AG04450 (cell line): Measurements from ENCODE around the gene FBXW7. TPM values are rescaled to one million over a fixed set of nuclear protein-coding genes. Genes with fewer than 3 reads are reported as not detected.

Experiments used
- CTCF ChIA-PET: fragments of 300-600, 350-600 bp; formaldehyde crosslinking; extraction: SDS; loops from one replicate; lab custom pipeline; 2022; ENCODE audit warnings: antibody characterized with exemption, inconsistent platforms; lab: Charles Lee
- POLR2A ChIA-PET: fragments of 350-600 bp; formaldehyde crosslinking; extraction: SDS; loops from one replicate; lab custom pipeline; 2021; ENCODE audit warnings: antibody characterized with exemption, inconsistent platforms; lab: Yijun Ruan, JAX
- DNase-seq: peaks from one replicate; pipeline ENCODE4 v3.0.0-alpha.2; 2011; ENCODE audit warnings: low read depth, low spot score
- H3K27ac ChIP-seq: one replicate; pipeline ENCODE4 v1.5.1; 2012; ENCODE audit warnings: low read depth, low read length, control low read depth
- H3K27me3 ChIP-seq: one replicate; pipeline ENCODE4 v1.6.0; 2012; ENCODE audit warnings: low read length; ENCODE audit not compliant: control insufficient read depth, insufficient read depth
- H3K4me3 ChIP-seq: 2 replicates; pipeline ENCODE4 v1.5.1; 2011; ENCODE audit warnings: mild to moderate bottlenecking, low read depth, low read length, control low read depth
- H3K9me3 ChIP-seq: 2 replicates; pipeline ENCODE4 v1.5.1; 2012; ENCODE audit warnings: low read length; ENCODE audit not compliant: control insufficient read depth, insufficient read depth
- polyA plus RNA-seq: library from polyadenylated mRNA; depleted of rRNA; stranded (reverse); fragments of >200 nt; gene quantifications from 2 replicates; pipeline ENCODE4 v1.2.3, GENCODE V29; 2011
- TF ChIP-seq, protein P1 (sequence below): IDR thresholded peaks from 2 replicates; pipeline ENCODE4 v1.5.1; 2011; ENCODE audit warnings: low read depth, low read length, control low read depth, inconsistent platforms

FBXW7 gene
- polyA plus RNA-seq, 1 experiment = 16.3 TPM

DNA sequence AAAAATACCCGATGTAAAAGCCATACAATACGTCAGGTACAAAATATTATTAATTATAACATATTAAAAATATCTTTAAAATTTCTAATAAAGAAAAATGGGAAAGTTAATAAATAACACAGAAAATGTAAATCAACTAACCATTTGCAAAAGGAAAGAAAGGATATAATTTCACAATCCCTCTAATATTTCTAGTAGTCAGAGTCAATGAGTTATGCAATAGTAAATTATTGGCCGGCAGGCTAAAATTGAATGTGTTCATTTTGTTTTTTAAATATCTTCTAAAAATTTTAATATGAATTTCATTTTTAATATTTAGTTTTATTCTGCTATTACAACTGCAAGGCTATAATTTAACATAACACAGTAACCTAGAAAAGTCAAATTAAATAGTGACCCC lies 155.7 kb downstream of the FBXW7 start:
- POLR2A ChIA-PET = no interaction called here
- no peak for DNase-seq
- Histone ChIP-seq H3K4me3 (no peak overlapping the region), H3K27ac (no peak overlapping the region), H3K27me3 (no peaks in the 10 kb centered on the region), H3K9me3 (no peaks in the 10 kb centered on the region)
- TF ChIP-seq, protein P1, sequence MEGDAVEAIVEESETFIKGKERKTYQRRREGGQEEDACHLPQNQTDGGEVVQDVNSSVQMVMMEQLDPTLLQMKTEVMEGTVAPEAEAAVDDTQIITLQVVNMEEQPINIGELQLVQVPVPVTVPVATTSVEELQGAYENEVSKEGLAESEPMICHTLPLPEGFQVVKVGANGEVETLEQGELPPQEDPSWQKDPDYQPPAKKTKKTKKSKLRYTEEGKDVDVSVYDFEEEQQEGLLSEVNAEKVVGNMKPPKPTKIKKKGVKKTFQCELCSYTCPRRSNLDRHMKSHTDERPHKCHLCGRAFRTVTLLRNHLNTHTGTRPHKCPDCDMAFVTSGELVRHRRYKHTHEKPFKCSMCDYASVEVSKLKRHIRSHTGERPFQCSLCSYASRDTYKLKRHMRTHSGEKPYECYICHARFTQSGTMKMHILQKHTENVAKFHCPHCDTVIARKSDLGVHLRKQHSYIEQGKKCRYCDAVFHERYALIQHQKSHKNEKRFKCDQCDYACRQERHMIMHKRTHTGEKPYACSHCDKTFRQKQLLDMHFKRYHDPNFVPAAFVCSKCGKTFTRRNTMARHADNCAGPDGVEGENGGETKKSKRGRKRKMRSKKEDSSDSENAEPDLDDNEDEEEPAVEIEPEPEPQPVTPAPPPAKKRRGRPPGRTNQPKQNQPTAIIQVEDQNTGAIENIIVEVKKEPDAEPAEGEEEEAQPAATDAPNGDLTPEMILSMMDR = no peak
- CTCF ChIA-PET = interaction anchor here (0.9 to 1.1 kb wide), 2 partner anchors 8 to 23 kb away, joined by 3 read pairs; no protein-coding TSS in a partner anchor

DNA sequence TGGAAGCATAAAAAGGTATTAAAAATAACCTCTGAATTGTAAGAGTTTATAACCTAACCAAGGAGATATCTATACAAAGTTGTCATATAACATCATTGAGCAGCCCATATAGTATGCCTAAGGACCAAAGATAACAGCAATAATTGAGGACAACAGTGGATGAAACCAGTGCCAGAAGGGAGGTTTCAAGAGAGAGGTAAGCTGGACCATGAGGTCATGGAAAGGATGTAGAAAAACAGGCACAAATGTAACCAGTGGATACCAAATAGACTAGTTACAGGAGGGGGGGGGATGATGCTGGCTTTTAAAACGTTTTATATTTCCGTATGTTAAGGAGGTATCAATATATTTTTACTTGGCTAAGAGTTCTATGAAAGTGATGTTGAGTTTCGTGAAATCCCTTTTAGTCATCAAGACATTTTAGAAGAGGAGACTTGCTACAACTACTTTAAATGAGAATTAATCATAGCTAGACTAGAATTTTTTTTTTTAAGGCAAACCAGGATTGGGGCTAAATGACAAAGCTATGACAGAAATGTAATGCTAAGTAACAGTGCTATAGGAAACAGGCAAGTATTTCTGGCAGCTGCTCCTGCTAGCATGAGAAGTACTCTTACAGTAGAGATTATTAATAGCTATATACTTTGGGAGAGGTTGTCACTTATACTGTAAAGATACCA lies 161.1 kb downstream of the FBXW7 start:
- H3K27me3 ChIP-seq = no peaks in the 10 kb centered on the region
- POLR2A ChIA-PET = interaction anchor here (0.7 kb wide), 1 partner anchor 1206 kb away, joined by 3 read pairs; no protein-coding TSS in a partner anchor
- no peaks in the 10 kb centered on the region for H3K9me3 ChIP-seq
- H3K4me3 ChIP-seq = no peak overlapping the region
- CTCF ChIA-PET = interaction anchor here (1.1 to 1.5 kb wide), 3 partner anchors 34 to 80 kb away, joined by 3 to 5 read pairs (median 4); no protein-coding TSS in a partner anchor
- H3K27ac ChIP-seq = no peak overlapping the region
- TF ChIP-seq, protein P1 = no peak
- DNase-seq = no peak

DNA sequence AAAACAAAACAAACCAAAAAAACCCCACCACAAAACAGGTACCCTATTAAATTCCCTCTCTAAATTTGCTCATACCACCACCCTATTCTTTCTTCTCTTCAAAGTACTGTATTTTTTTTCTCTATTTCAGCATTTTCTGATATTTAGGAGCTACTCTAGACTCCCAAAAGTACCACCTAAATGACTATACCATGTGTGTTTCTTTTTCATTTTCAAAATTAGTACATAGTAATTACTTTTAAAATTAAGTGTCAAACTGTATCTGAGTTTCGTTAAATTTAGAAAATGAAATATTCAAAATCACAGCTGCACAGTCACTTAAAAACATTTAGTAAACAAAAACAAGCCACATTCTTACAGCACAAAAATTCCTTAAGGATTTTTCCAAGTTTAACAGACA lies 161.7 kb downstream of the FBXW7 start:
- TF ChIP-seq, protein P1 = no peak
- CTCF ChIA-PET = interaction anchor here (1.1 to 1.5 kb wide), 3 partner anchors 34 to 80 kb away, joined by 3 to 5 read pairs (median 4); no protein-coding TSS in a partner anchor
- POLR2A ChIA-PET = no interaction called here

DNA sequence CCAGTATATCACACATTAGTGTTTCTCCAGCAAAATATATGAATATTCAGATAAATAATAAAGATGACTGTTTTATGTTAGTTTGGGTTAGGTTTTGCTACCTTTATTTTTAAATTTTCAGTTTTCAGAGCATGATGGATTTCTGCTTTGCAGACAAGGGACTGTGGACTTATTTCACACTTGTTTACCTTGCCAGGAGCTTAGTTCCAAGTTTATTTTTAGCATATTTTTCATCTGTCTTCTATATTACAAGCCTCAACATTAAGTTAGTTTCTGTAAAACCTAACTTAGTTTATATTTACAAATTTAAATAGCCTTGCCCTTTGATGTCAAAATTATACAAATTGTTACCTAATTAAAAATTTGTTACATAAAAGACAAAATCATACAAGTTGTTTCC lies 163.4 kb downstream of the FBXW7 start:
- no peak overlapping the region for H3K4me3 ChIP-seq
- DNase-seq = no peak
- TF ChIP-seq, protein P1 = no peak
- ChIA-PET POLR2A (no interaction called here), CTCF (interaction anchor here (0.8 to 1.3 kb wide), 3 partner anchors 13 to 129 kb away, joined by 3 read pairs; no protein-coding TSS in a partner anchor)
- H3K9me3 ChIP-seq = no peaks in the 10 kb centered on the region
- no peaks in the 10 kb centered on the region for H3K27me3 ChIP-seq
- H3K27ac ChIP-seq = no peak overlapping the region

More for the DNA sequence above, 161.7 kb downstream of the FBXW7 start:
- Histone ChIP-seq H3K27me3 (no peaks in the 10 kb centered on the region), H3K4me3 (no peak overlapping the region), H3K27ac (no peak overlapping the region), H3K9me3 (no peaks in the 10 kb centered on the region)
- DNase-seq = no peak

DNA sequence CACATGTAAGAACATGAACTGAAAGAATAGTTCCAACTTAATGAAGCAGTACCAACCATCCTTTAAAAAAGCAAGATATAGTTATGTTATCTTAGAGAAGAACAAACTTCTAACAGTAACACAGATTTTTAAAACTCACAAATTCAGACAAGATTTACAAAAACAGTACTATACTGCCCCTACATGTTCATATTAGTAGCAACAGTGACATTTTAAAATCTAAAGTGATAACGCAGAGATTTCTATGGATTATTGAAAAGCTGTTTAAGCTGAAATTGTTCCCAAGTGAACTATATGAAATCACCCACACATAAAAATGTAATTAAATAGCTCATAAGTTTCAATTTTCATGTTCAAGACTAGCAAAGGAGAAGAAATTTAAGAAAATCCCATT lies 166.0 kb downstream of the FBXW7 start:
- no peak for DNase-seq
- Histone ChIP-seq H3K4me3 (no peak overlapping the region), H3K27me3 (no peaks in the 10 kb centered on the region), H3K9me3 (no peaks in the 10 kb centered on the region), H3K27ac (no peak overlapping the region)
- ChIA-PET POLR2A (no interaction called here), CTCF (interaction anchor here (0.7 to 1.3 kb wide), 8 partner anchors 12 to 770 kb away, joined by 3 to 5 read pairs (median 3); no protein-coding TSS in a partner anchor)
- TF ChIP-seq, protein P1 = peak; percentile 38
